Activated B cell treated with CpG ODN at 0.5 μM for 24 hours (primary cell): ENCODE measurements around the gene IFTAP. TPM values are rescaled to one million over a fixed set of nuclear protein-coding genes. Genes with fewer than 3 reads are reported as not detected.

ENCODE experiments used
- ATAC-seq: fragments of 200-7000 bp; cut with Tn5 transposase; one replicate; pipeline ENCODE4 v1.10.0; 2021; ENCODE audit warnings: low read depth, mild to moderate bottlenecking, moderate library complexity
- CTCF ChIA-PET: fragments of 350-600 bp; sonication (Branson Sonifier 250); formaldehyde crosslinking; loops from one replicate; lab custom pipeline; 2021; ENCODE audit warnings: antibody characterized with exemption; lab: Charles Lee
- POLR2A ChIA-PET: fragments of 350-600 bp; sonication (Branson Sonifier 250); formaldehyde crosslinking; loops from one replicate; lab custom pipeline; 2021; ENCODE audit warnings: antibody characterized with exemption; lab: Charles Lee
- DNase-seq: peaks from one replicate; pipeline ENCODE4 v3.0.0; 2022
- H3K27ac Mint-ChIP-seq: one replicate; pipeline ENCODE4 v1.8.0; 2020; ENCODE audit warnings: mixed read lengths
- H3K27me3 Mint-ChIP-seq: one replicate; pipeline ENCODE4 v1.8.0; 2021; ENCODE audit warnings: mixed read lengths
- H3K36me3 Mint-ChIP-seq: one replicate; pipeline ENCODE4 v1.8.0; 2021; ENCODE audit warnings: low read depth, mixed read lengths
- H3K4me1 Mint-ChIP-seq: one replicate; pipeline ENCODE4 v1.8.0; 2021; ENCODE audit warnings: mixed read lengths
- H3K4me3 Mint-ChIP-seq: one replicate; pipeline ENCODE4 v1.8.0; 2020; ENCODE audit warnings: mild to moderate bottlenecking, mixed read lengths
- H3K9me3 Mint-ChIP-seq: one replicate; pipeline ENCODE4 v1.8.0; 2020; ENCODE audit warnings: mixed read lengths
- CTCF ChIP-seq: fragments of 200-600 bp; IDR thresholded peaks from one replicate; pipeline ENCODE4 v1.8.0; 2022; ENCODE audit warnings: antibody characterized with exemption, mild to moderate bottlenecking
- intact Hi-C: fragments of 100-400 bp; cut with micrococcal nuclease; formaldehyde crosslinking; loops from one replicate; pipeline ENCODE4 v1.15.1; 2024
- total RNA-seq: library from RNA; stranded (reverse); gene quantifications from 2 replicates; pipeline ENCODE4 v1.2.3, GENCODE V29; 2022

Gene IFTAP
- total RNA-seq, 1 donor from 2014 or later = 0.47 TPM

- no peak for TF ChIP-seq CTCF
- ATAC-seq (no peak), DNase-seq (no peak)
- H3K27ac Mint-ChIP-seq = no peak overlapping the region
- H3K36me3 Mint-ChIP-seq = no peaks in the 10 kb centered on the region
- H3K9me3 Mint-ChIP-seq = no peaks in the 10 kb centered on the region
- intact Hi-C loops = no loop called here
- peaks cover 2% of the 10 kb centered on the region for H3K27me3 Mint-ChIP-seq
- H3K4me1 Mint-ChIP-seq = no peaks in the 10 kb centered on the region
- CTCF ChIA-PET = interaction anchor here (1.6 kb wide), 1 partner anchor 14 kb away, joined by 5 read pairs; no protein-coding TSS in a partner anchor
- H3K4me3 Mint-ChIP-seq = no peak overlapping the region
- POLR2A ChIA-PET = no interaction called here
Measured at GRCh38 chr11:36688571-36689291, 94.4 kb downstream of the IFTAP start.

DNA sequence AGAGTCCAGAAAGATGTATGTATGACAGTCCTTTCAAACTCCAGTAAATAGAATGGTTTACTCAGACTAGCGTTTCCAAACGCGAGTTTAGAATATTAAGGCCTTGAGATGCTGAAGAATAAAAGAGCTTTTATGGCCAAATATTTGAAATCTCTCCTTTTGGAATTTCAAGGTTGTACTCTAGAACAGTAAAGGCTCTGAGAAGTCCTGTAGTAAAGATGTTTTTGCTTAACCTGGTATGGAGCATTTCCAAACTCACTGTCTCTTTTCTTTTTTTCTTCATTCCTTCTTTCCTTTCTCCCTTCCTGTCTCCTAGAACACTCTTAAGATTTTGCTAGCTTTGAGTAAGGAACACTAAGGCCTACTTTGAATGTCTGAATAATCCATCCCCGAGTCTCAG lies 95.1 kb downstream of the IFTAP start:
- H3K4me3 Mint-ChIP-seq = no peak overlapping the region
- ATAC-seq (no peak), DNase-seq (no peak)
- H3K36me3 Mint-ChIP-seq = no peaks in the 10 kb centered on the region
- H3K27me3 Mint-ChIP-seq = peaks cover 2% of the 10 kb centered on the region
- no peaks in the 10 kb centered on the region for H3K4me1 Mint-ChIP-seq
- TF ChIP-seq CTCF = no peak
- no peaks in the 10 kb centered on the region for H3K9me3 Mint-ChIP-seq
- H3K27ac Mint-ChIP-seq = no peak overlapping the region
- intact Hi-C loops = no loop called here
- CTCF ChIA-PET = interaction anchor here (1.6 kb wide), 1 partner anchor 13 kb away, joined by 5 read pairs; no protein-coding TSS in a partner anchor
- POLR2A ChIA-PET = no interaction called here

- ATAC-seq (no peak), DNase-seq (no peak)
- ChIA-PET POLR2A (no interaction called here), CTCF (interaction anchor here (0.6 kb wide), 1 partner anchor 400 kb away, joined by 3 read pairs; no protein-coding TSS in a partner anchor)
- no peak overlapping the region for H3K27ac Mint-ChIP-seq
- no peak for TF ChIP-seq CTCF
- no peaks in the 10 kb centered on the region for H3K27me3 Mint-ChIP-seq
- H3K4me1 Mint-ChIP-seq = no peaks in the 10 kb centered on the region
- no peaks in the 10 kb centered on the region for H3K36me3 Mint-ChIP-seq
- intact Hi-C loops = no loop called here
- no peak overlapping the region for H3K4me3 Mint-ChIP-seq
- H3K9me3 Mint-ChIP-seq = no peaks in the 10 kb centered on the region
Measured at GRCh38 chr11:36692704-36693103, 98.4 kb downstream of the IFTAP start.

DNA sequence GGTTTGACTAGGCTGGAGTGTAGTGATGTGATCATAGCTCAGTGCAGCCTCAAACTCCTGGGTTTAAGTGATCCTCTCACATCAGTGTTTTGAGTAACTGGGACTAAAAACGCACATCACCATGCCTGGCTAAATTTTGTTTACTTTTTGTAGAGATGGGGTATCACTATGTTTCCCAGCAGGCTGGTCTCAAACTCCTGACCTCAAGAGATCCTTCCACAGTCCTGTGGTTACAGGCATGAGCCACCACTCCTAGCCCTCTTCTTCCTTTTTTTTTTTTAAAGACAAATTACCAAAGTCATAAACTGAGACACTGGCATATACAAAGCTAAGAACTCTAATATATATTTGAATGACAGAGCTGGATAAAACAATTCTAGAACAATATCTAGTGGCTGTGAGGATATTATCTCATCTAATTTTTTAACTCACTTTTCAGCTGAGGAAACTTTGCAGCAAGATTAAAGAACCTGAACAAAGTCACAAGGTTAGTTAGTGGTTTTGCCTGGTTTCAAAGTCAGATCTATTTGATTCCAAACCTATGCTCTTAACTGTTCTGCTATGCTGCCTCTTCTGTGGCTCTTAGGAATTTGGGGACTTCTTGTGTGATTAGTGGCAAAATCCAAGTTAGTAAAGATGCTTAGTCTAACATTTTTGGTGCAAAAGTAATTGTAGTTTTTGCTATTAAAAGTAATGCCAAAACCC lies 99.0 kb downstream of the IFTAP start:
- no peaks in the 10 kb centered on the region for H3K9me3 Mint-ChIP-seq
- CTCF ChIA-PET = no interaction called here

More for the DNA sequence above, 99.0 kb downstream of the IFTAP start:
- H3K27ac Mint-ChIP-seq = no peak overlapping the region
- no peak for TF ChIP-seq CTCF
- H3K27me3 Mint-ChIP-seq = no peaks in the 10 kb centered on the region
- intact Hi-C loops = no loop called here
- DNase-seq (no peak), ATAC-seq (no peak)
- no peaks in the 10 kb centered on the region for H3K36me3 Mint-ChIP-seq
- H3K4me3 Mint-ChIP-seq = no peak overlapping the region
- POLR2A ChIA-PET = no interaction called here
- H3K4me1 Mint-ChIP-seq = no peaks in the 10 kb centered on the region
